ENCODE measurements around the gene EFCAB14. TPM values are rescaled to one million over a fixed set of nuclear protein-coding genes. Genes with fewer than 3 reads are reported as not detected.

The EFCAB14 gene
- polyA plus RNA-seq, 3 donors from 2014 or later: 85.8 to 145 (median 98.8) TPM

DNA sequence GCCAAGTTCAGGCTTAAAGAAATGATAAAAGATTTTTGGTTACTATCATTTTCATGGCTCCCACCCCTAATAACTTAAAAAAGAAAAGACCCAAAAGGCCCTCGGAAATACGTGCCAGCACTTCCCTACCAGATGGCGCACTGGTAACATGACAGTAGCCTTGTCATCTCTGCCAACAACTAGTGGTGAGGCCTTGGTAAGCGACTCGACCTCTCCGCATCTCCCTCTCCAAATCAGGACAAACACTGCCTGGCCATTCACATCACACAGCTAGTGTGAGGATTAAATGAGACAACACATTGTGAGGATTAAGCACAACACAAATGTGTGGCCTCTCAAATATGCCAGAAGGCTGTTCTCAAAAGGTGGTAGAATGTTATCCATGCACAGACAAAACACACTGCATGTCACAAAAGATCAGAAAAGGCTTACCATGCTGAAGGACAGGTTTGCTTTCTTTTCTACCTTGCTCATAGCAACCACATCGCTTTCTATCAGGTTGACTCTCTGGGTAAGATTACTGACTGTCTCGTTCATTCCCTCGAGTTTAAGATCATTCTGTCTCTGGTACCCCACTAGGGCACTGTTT is 30.9 kb downstream of the EFCAB14 start:
- DNase-seq: no peak
- H3K36me3 Mint-ChIP-seq: peaks cover 24 to 80% (median 65%) of the 10 kb centered on the region in 3 donors
- no peak overlapping the region for H3K4me3 Mint-ChIP-seq
- H3K9me3 Mint-ChIP-seq: no peaks in the 10 kb centered on the region
- peaks cover 0 to 5% of the 10 kb centered on the region in 2 donors for H3K4me1 Mint-ChIP-seq
- H3K27me3 Mint-ChIP-seq (ENCODE audit: low read depth in 3 of 3): no peaks in the 10 kb centered on the region
- peak overlapping the region in 1 of 6 donors; percentile 78 for H3K27ac Mint-ChIP-seq

DNA sequence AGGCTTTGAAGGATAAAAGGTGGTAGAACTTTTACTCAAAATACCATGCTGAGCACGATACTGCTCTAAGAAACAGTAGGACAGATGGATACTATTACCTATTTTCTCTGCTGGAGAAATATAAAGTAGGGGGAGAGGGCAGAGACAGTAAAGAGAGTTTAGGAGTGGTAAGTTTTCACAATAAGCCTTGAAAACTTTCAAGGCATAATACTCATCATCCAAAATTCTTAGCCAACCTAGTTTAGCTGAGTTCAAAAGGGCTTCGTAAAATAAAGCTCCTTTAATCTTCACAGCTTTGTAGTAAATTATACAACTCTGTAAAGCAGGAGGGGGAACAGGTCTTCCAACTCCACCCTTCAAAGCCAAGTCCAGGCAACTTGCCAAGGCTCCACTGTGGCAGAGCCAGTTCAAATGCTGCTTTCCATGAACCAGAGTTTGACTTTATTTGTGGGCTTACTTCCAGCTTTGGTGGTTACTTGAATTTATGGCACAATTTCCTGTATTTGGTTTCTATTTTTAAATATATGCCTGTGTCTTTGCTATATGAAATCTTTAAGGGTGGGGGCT is 31.7 kb downstream of the EFCAB14 start:
- DNase-seq: no peak
- H3K27me3 Mint-ChIP-seq (ENCODE audit: low read depth in 3 of 3): no peaks in the 10 kb centered on the region
- H3K27ac Mint-ChIP-seq: no peak overlapping the region
- peaks cover 24 to 83% (median 66%) of the 10 kb centered on the region in 3 donors for H3K36me3 Mint-ChIP-seq
- no peak overlapping the region for H3K4me3 Mint-ChIP-seq
- peaks cover 0 to 5% of the 10 kb centered on the region in 2 donors for H3K4me1 Mint-ChIP-seq
- H3K9me3 Mint-ChIP-seq: no peaks in the 10 kb centered on the region

DNA sequence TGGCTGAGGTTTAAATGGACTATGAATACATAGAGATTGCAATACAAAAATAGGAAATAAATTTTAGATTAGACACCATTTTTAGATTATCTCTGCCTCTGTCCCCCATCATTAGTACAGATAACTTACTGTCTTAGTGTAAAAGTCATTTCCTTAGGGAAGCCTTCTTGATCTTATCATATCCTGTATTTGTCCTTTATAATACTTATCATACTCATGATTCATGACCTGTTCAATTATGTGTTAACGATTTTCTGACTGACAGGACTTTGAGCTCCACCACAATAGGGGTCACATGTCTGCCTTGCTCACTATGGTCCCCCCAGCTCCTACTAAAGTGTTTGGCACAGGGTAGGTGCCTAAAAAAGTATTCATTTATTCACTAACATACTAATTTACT is 32.7 kb downstream of the EFCAB14 start:
- DNase-seq: no peak
- H3K4me1 Mint-ChIP-seq: peaks cover 0 to 5% of the 10 kb centered on the region in 2 donors
- H3K4me3 Mint-ChIP-seq: no peak overlapping the region
- H3K9me3 Mint-ChIP-seq: no peaks in the 10 kb centered on the region
- H3K27ac Mint-ChIP-seq: peak overlapping the region in 1 of 6 donors; percentile 26
- peaks cover 23 to 86% (median 68%) of the 10 kb centered on the region in 3 donors for H3K36me3 Mint-ChIP-seq
- H3K27me3 Mint-ChIP-seq (ENCODE audit: low read depth in 3 of 3): no peaks in the 10 kb centered on the region

- H3K4me3 Mint-ChIP-seq: no peak overlapping the region
- no peaks in the 10 kb centered on the region for H3K27me3 Mint-ChIP-seq (ENCODE audit: low read depth in 3 of 3)
- no peak for DNase-seq
- peaks cover 29 to 88% (median 68%) of the 10 kb centered on the region in 3 donors for H3K36me3 Mint-ChIP-seq
- H3K27ac Mint-ChIP-seq: no peak overlapping the region
- H3K9me3 Mint-ChIP-seq: no peaks in the 10 kb centered on the region
- peaks cover 0 to 5% of the 10 kb centered on the region in 2 donors for H3K4me1 Mint-ChIP-seq
Observed at GRCh38 chr1:46684670-46685069, 34.2 kb downstream of the EFCAB14 start.

DNA sequence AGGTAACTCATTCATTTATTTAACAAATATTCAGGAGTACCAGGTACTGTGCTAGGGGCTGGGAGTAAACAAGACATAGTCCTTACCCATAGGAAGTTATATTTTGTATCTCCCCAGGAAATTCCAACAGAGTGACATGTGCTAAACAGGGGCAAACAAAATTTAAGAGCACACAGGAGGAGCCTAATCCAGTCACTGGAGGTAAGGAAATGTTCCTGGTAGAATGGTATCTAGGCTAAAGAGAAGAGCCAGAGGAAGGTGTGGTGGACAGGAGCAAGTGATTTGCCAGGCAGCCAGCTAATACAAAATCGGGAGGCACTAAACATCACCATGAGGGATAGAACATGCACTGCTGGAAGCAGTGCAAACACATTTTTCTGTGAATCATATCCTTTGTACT is 36.9 kb downstream of the EFCAB14 start:
- Mint-ChIP-seq H3K9me3 (no peaks in the 10 kb centered on the region), H3K4me3 (no peak overlapping the region), H3K36me3 (peaks cover 22 to 79% (median 61%) of the 10 kb centered on the region in 3 donors), H3K4me1 (peaks cover 0 to 11% of the 10 kb centered on the region in 2 donors), H3K27ac (peak overlapping the region in 2 of 6 donors; percentile 6 to 35), H3K27me3 (ENCODE audit: low read depth in 3 of 3) (no peaks in the 10 kb centered on the region)
- DNase-seq: no peak

- peak overlapping the region in 1 of 6 donors; percentile 63 for H3K27ac Mint-ChIP-seq
- no peaks in the 10 kb centered on the region for H3K9me3 Mint-ChIP-seq
- no peak for DNase-seq
- peaks cover 17 to 78% (median 55%) of the 10 kb centered on the region in 3 donors for H3K36me3 Mint-ChIP-seq
- H3K4me3 Mint-ChIP-seq: no peak overlapping the region
- peaks cover 3 to 16% of the 10 kb centered on the region in 2 donors for H3K4me1 Mint-ChIP-seq
- H3K27me3 Mint-ChIP-seq (ENCODE audit: low read depth in 3 of 3): no peaks in the 10 kb centered on the region
Observed at GRCh38 chr1:46681333-46682034, 37.4 kb downstream of the EFCAB14 start.

GRCh38 chr1:46679789-46680573 is 38.9 kb downstream of the EFCAB14 start:
- DNase-seq: no peak
- H3K36me3 Mint-ChIP-seq: peaks cover 12 to 74% (median 43%) of the 10 kb centered on the region in 3 donors
- H3K4me3 Mint-ChIP-seq: no peak overlapping the region
- no peaks in the 10 kb centered on the region for H3K9me3 Mint-ChIP-seq
- no peaks in the 10 kb centered on the region for H3K27me3 Mint-ChIP-seq (ENCODE audit: low read depth in 3 of 3)
- peaks cover 17 to 31% of the 10 kb centered on the region in 2 donors for H3K4me1 Mint-ChIP-seq
- peak overlapping the region in 2 of 6 donors; percentile 19 to 31 for H3K27ac Mint-ChIP-seq

DNA sequence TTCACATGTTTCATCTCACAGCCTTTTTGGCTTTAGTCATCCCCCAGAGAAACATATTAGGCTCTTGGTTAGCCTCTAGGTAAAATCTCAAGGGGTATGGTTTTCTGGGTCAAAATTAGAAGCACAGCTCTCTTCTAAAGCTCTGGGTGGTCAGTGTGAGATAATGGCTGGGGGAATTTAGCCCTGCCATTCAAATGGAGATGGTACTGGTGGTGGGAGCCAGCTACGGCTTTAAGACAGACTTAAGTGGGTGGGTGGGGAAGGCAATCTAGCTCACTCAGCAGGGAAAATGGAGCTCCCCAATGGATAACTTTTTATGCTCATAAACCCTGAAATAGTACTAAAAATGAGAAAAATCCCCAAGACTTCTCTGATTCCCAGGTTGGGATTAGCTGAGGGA is 41.6 kb downstream of the EFCAB14 start:
- H3K9me3 Mint-ChIP-seq: no peaks in the 10 kb centered on the region
- peaks cover 8 to 50% (median 30%) of the 10 kb centered on the region in 3 donors for H3K36me3 Mint-ChIP-seq
- peak overlapping the region; percentile 51 to 95 (median 90) for H3K27ac Mint-ChIP-seq
- H3K4me3 Mint-ChIP-seq: no peak overlapping the region
- peaks cover 17 to 31% of the 10 kb centered on the region in 2 donors for H3K4me1 Mint-ChIP-seq
- peaks cover 0 to 2% (median 0%) of the 10 kb centered on the region in 3 donors for H3K27me3 Mint-ChIP-seq (ENCODE audit: low read depth in 3 of 3)
- DNase-seq: no peak

- Mint-ChIP-seq H3K4me3 (peak overlapping the region in 2 of 5 donors; percentile 28 to 38), H3K36me3 (peaks cover 8 to 42% (median 22%) of the 10 kb centered on the region in 3 donors), H3K27me3 (ENCODE audit: low read depth in 3 of 3) (peaks cover 0 to 2% (median 0%) of the 10 kb centered on the region in 3 donors), H3K27ac (peak overlapping the region; percentile 80 to 95 (median 90)), H3K9me3 (no peaks in the 10 kb centered on the region), H3K4me1 (peaks cover 17 to 31% of the 10 kb centered on the region in 2 donors)
- DNase-seq: no peak
Observed at GRCh38 chr1:46676531-46676930, 42.4 kb downstream of the EFCAB14 start.

- Mint-ChIP-seq H3K9me3 (no peaks in the 10 kb centered on the region), H3K27me3 (ENCODE audit: low read depth in 3 of 3) (peaks cover 0 to 2% (median 0%) of the 10 kb centered on the region in 3 donors), H3K36me3 (peaks cover 4 to 36% (median 16%) of the 10 kb centered on the region in 3 donors), H3K4me1 (peaks cover 17 to 31% of the 10 kb centered on the region in 2 donors), H3K4me3 (peak overlapping the region; percentile 10 to 43 (median 30)), H3K27ac (peak overlapping the region; percentile 80 to 95 (median 90))
- DNase-seq: peak in 2 of 3 donors; percentile 11 to 16
Observed at GRCh38 chr1:46675549-46676314, 43.2 kb downstream of the EFCAB14 start.

DNA sequence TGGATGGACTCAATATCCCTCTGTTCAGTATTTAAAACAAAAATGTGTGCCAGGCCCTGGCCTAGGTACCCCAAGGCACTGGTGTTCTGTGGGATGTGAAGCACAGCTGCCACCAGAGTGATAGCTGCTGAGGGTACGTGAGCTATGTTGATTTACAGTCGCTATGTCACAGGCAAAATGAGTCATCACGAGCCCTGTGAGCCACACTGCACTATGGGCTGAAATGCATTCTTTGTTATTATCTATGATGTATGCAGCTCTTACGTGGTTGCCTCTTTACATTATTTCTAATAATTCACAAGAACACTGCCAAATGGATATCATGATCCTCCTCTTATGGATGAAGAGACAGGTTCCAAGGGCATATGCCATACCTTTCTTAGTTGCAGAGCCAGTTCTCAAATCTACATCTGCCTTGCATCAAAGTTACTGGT is 45.1 kb downstream of the EFCAB14 start:
- no peak for DNase-seq
- Mint-ChIP-seq H3K27me3 (ENCODE audit: low read depth in 3 of 3) (peaks cover 0 to 2% (median 0%) of the 10 kb centered on the region in 3 donors), H3K9me3 (no peaks in the 10 kb centered on the region), H3K36me3 (peaks cover 0 to 23% (median 4%) of the 10 kb centered on the region in 3 donors), H3K27ac (no peak overlapping the region), H3K4me1 (peaks cover 17 to 31% of the 10 kb centered on the region in 2 donors), H3K4me3 (no peak overlapping the region)

- peaks cover 0 to 14% (median 1%) of the 10 kb centered on the region in 3 donors for H3K36me3 Mint-ChIP-seq
- no peak for DNase-seq
- H3K4me1 Mint-ChIP-seq: peaks cover 17 to 27% of the 10 kb centered on the region in 2 donors
- no peak overlapping the region for H3K27ac Mint-ChIP-seq
- no peaks in the 10 kb centered on the region for H3K9me3 Mint-ChIP-seq
- peaks cover 0 to 2% (median 0%) of the 10 kb centered on the region in 3 donors for H3K27me3 Mint-ChIP-seq (ENCODE audit: low read depth in 3 of 3)
- H3K4me3 Mint-ChIP-seq: no peak overlapping the region
Observed at GRCh38 chr1:46672696-46673095, 46.2 kb downstream of the EFCAB14 start.

DNA sequence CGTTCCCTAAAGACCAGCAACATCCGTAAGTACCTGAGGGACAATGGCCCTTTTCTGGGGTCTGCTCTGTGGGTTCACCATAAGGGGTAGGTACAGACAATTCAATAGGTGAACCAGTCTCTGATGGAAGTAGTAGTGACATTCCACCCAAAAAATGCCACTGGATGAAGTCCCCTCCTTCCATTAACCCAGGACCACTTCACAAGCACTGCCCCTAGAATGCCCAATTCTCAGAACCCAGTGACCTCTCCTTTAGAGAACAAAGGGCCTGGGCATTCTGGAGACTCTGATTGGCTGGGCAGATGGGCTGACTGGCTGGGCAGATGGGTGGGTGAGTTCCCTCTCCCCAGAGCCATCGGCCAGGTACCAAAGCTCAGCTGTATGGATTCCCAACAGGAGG is 47.4 kb downstream of the EFCAB14 start, which contains the start of gene TEX38:
Gene TEX38 (plus strand): TSS at position 301 of the 400 bp plus-strand sequence. CDS start 81 bp downstream, at position 382.
- Mint-ChIP-seq H3K36me3 (peaks cover 0 to 7% (median 0%) of the 10 kb centered on the region in 3 donors), H3K27ac (no peak within 1 kb of the TSS)
- no peak for DNase-seq

More for the DNA sequence above, 47.4 kb downstream of the EFCAB14 start, which contains the start of gene TEX38:
- Mint-ChIP-seq H3K9me3 (no peaks in the 10 kb centered on the region), H3K4me3 (no peak within 1 kb of the TSS), H3K27me3 (ENCODE audit: low read depth in 3 of 3) (peaks cover 0 to 2% (median 0%) of the 10 kb centered on the region in 3 donors), H3K4me1 (peaks cover 26 to 27% of the 10 kb centered on the region in 2 donors)
